Loucy (cell line): ENCODE results near the gene DOK6.

Experiments used
- CTCF ChIP-seq: fragments of 200-600 bp; sonication (generic); conservative IDR thresholded peaks from 2 replicates; pipeline ENCODE4 v1.5.1; 2014; ENCODE audit warnings: mild to moderate bottlenecking, antibody characterized with exemption, low read length
- EZH2phosphoT487 ChIP-seq: fragments of 200-600 bp; IDR thresholded peaks from 2 replicates; pipeline ENCODE4 v1.6.1; 2018; ENCODE audit warnings: antibody characterized with exemption, mild to moderate bottlenecking, moderate library complexity, borderline replicate concordance

DNA sequence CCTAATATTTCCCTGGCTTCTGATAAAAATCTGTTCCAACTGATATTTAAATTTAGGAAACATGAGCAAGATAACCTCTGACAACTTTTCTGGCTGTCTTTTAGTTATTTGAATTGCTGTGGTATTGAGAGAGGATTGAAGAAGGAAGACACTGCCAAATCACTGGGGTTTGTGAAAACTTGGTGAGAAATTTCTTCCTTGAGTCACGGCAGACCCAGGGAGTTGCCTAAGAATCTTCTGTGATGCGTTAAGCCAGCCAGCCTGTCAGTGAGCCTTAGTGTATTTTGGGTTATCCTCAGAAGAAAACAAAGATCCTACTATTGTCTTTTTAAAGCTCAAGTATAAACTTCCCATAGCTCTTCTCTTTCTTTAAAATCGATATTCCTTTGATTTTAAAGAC is 17.5 kb upstream of the DOK6 start:
- TF ChIP-seq CTCF: no peak
- TF ChIP-seq EZH2phosphoT487: no peak
